SK-N-SH (cell line): ENCODE measurements around the gene GJA3. TPM values are rescaled to one million over a fixed set of nuclear protein-coding genes. Genes with fewer than 3 reads are reported as not detected.

ENCODE experiments used
- CTCF ChIA-PET: fragments of 300-600, 350-600 bp; formaldehyde crosslinking; extraction: SDS; loops from one replicate; lab custom pipeline; 2021; lab: Yijun Ruan, JAX
- POLR2A ChIA-PET: fragments of 350-600 bp; sonication (Branson Sonifier 250); formaldehyde crosslinking; extraction: SDS; loops from one replicate; lab custom pipeline; 2020; ENCODE audit warnings: antibody characterized with exemption, inconsistent platforms; lab: Yijun Ruan, JAX
- DNase-seq: peaks from one replicate; pipeline ENCODE4 v3.0.0; 2012
- H2AFZ ChIP-seq: fragments of 200-600 bp; sonication (generic); 2 replicates; pipeline ENCODE4 v1.8.1; 2016; ENCODE audit warnings: antibody characterized with exemption, mild to moderate bottlenecking, low read depth
- H3F3A ChIP-seq: fragments of 200-600 bp; sonication (generic); replicated peaks from 2 replicates; pipeline ENCODE3; 2016; ENCODE audit warnings: antibody characterized with exemption, mild to moderate bottlenecking; ENCODE audit not compliant: insufficient read depth
- H3K27ac ChIP-seq, 2 experiments: fragments of 200-500 bp in 1 of 2; fragments of 200-600 bp in 1 of 2; sonication (Bioruptor generic) in 1 of 2; sonication (generic), shearing (Covaris generic) in 1 of 2; 2 replicates each; pipeline versions ENCODE4 v1.5.1 to v1.6.1; 2014 to 2016; ENCODE audit warnings: low read depth in 2 of 2, inconsistent platforms in 1 of 2, low read length in 1 of 2, mild to moderate bottlenecking in 1 of 2, mixed read lengths in 1 of 2
- H3K27me3 ChIP-seq: fragments of 200-600 bp; sonication (generic), shearing (Covaris generic); 2 replicates; pipeline ENCODE4 v1.6.1; 2016; ENCODE audit warnings: mixed run types; ENCODE audit not compliant: insufficient read depth
- H3K36me3 ChIP-seq, 2 experiments: fragments of 200-500 bp in 1 of 2; fragments of 200-600 bp in 1 of 2; sonication (Bioruptor generic) in 1 of 2; sonication (generic) in 1 of 2; replicated peaks in 1 of 2; 2 replicates each; pipeline versions ENCODE3 to v1.5.1; 2014 to 2016; ENCODE audit warnings: low read length in 1 of 2, mild to moderate bottlenecking in 1 of 2; ENCODE audit not compliant: insufficient read depth in 2 of 2, control insufficient read depth in 1 of 2
- H3K4me1 ChIP-seq, 2 experiments: fragments of 200-500 bp in 1 of 2; fragments of 200-600 bp in 1 of 2; sonication (Bioruptor generic) in 1 of 2; sonication (generic), shearing (Covaris generic) in 1 of 2; 2 replicates each; pipeline versions ENCODE4 v1.5.1 to v1.6.1; 2014 to 2016; ENCODE audit warnings: low read depth in 1 of 2, low read length in 1 of 2, mixed run types in 1 of 2; ENCODE audit not compliant: insufficient read depth in 2 of 2, control insufficient read depth in 1 of 2
- H3K4me2 ChIP-seq: fragments of 200-600 bp; sonication (generic), shearing (Covaris generic); 2 replicates; pipeline ENCODE4 v1.6.1; 2017; ENCODE audit warnings: mixed run types
- H3K4me3 ChIP-seq, 2 experiments: fragments of 200-500 bp in 1 of 2; fragments of 200-600 bp in 1 of 2; sonication (Bioruptor generic) in 1 of 2; sonication (generic), shearing (Covaris generic) in 1 of 2; 2 replicates each; pipeline versions ENCODE4 v1.5.1 to v1.8.1; 2014 to 2016; ENCODE audit warnings: low read depth in 2 of 2, inconsistent platforms in 1 of 2, low read length in 1 of 2, mild to moderate bottlenecking in 1 of 2, mixed read lengths in 1 of 2, moderate library complexity in 1 of 2
- H3K79me2 ChIP-seq: fragments of 200-600 bp; sonication (generic); 2 replicates; pipeline ENCODE4 v1.8.1; 2017; ENCODE audit warnings: mild to moderate bottlenecking; ENCODE audit not compliant: insufficient read depth
- H3K9ac ChIP-seq: fragments of 200-600 bp; sonication (generic); 2 replicates; pipeline ENCODE4 v1.6.1; 2017; ENCODE audit warnings: mixed run types
- H3K9me2 ChIP-seq: fragments of 200-600 bp; sonication (generic); 2 replicates; pipeline ENCODE4 v1.6.1; 2017; ENCODE audit warnings: mixed run types
- H3K9me3 ChIP-seq: fragments of 200-600 bp; sonication (generic); 2 replicates; pipeline ENCODE4 v1.6.1; 2017; ENCODE audit warnings: mixed run types, mild to moderate bottlenecking, moderate library complexity
- H4K20me1 ChIP-seq: fragments of 200-600 bp; sonication (generic); 2 replicates; pipeline ENCODE4 v1.6.1; 2017; ENCODE audit warnings: mild to moderate bottlenecking, mixed run types; ENCODE audit not compliant: insufficient read depth
- EP300 ChIP-seq, 2 experiments: IDR thresholded peaks; 2 replicates each; pipeline versions ENCODE4 v1.4.0 to v1.6.1; 2012; ENCODE audit warnings: borderline replicate concordance in 1 of 2, low read depth in 1 of 2, low read length in 1 of 2
- EZH2phosphoT487 ChIP-seq: fragments of 200-600 bp; sonication (generic); IDR thresholded peaks from 2 replicates; pipeline ENCODE4 v1.6.1; 2017; ENCODE audit warnings: low read depth, mixed run types, mild to moderate bottlenecking, antibody characterized with exemption, moderate library complexity, borderline replicate concordance
- MEF2A ChIP-seq: IDR thresholded peaks from 2 replicates; pipeline ENCODE4 v1.4.0; 2012; ENCODE audit warnings: low read depth, borderline replicate concordance
- NFIC ChIP-seq: IDR thresholded peaks from 2 replicates; pipeline ENCODE4 v1.4.0; 2012; ENCODE audit warnings: borderline replicate concordance
- POLR2AphosphoS5 ChIP-seq: IDR thresholded peaks from 2 replicates; pipeline ENCODE4 v1.6.1; 2012; ENCODE audit warnings: low read depth, low read length
- RCOR1 ChIP-seq: fragments of 150-350 bp; IDR thresholded peaks from 2 replicates; pipeline ENCODE4 v1.6.1; 2017; ENCODE audit warnings: antibody characterized with exemption, low read length
- RFX5 ChIP-seq: IDR thresholded peaks from 2 replicates; pipeline ENCODE4 v1.6.1; 2012; ENCODE audit warnings: mild to moderate bottlenecking, improper control_type of control experiment, low read length
- RXRA ChIP-seq: IDR thresholded peaks from 2 replicates; pipeline ENCODE4 v1.4.0; 2012; ENCODE audit warnings: low read depth, mild to moderate bottlenecking, borderline replicate concordance
- YY1 ChIP-seq: IDR thresholded peaks from 2 replicates; pipeline ENCODE4 v1.4.0; 2012; ENCODE audit warnings: low read depth, mild to moderate bottlenecking
- WGBS: methylation state at CpG from one replicate; pipeline ENCODE4 v1.1.6; 2017; ENCODE audit warnings: low lambda C conversion rate; 5-methylcytosine and 5-hydroxymethylcytosine counted together
- polyA plus RNA-seq, 3 experiments: library from polyadenylated mRNA; depleted of rRNA; stranded (reverse); fragments of >200 nt; gene quantifications; 2 replicates each; pipeline ENCODE4 v1.2.3, GENCODE V29; 2012
- TF ChIP-seq, protein P1 (sequence below): fragments of 150-350 bp; IDR thresholded peaks from 2 replicates; pipeline ENCODE4 v1.6.1; 2016; ENCODE audit warnings: mild to moderate bottlenecking, low read depth, low read length
- TF ChIP-seq, protein P2 (sequence below): IDR thresholded peaks from 2 replicates; pipeline ENCODE4 v1.4.0; 2012; ENCODE audit warnings: low read depth, borderline replicate concordance
- TF ChIP-seq, protein P3 (sequence below): IDR thresholded peaks from 2 replicates; pipeline ENCODE4 v1.4.0; 2012; ENCODE audit warnings: low read depth

Gene GJA3
- polyA plus RNA-seq, 1 of the 3 experiments (the other 2 are of a cell fraction): not detected

DNA sequence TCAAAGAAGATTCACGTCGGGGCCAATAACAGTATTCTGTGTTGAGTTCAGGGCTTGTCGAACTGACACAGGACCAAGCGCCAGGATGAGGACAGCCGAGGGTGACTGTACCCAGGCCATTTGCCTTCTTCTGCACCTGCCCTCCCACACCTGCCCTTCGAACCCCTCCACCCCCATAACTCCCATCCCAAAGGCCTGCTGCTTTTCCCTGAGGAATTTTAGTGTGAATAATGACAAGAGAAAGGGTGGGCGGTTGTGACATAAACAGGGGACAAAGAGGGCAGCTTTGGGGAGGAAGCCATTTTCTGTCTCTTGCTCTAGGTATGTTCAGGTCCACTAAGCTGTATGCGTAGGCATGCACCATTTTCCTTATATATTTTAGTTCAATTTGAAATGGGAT is 26.1 kb downstream of the GJA3 start (continued):
- TF ChIP-seq, protein P1, sequence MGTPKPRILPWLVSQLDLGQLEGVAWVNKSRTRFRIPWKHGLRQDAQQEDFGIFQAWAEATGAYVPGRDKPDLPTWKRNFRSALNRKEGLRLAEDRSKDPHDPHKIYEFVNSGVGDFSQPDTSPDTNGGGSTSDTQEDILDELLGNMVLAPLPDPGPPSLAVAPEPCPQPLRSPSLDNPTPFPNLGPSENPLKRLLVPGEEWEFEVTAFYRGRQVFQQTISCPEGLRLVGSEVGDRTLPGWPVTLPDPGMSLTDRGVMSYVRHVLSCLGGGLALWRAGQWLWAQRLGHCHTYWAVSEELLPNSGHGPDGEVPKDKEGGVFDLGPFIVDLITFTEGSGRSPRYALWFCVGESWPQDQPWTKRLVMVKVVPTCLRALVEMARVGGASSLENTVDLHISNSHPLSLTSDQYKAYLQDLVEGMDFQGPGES: no peak
- TF ChIP-seq EZH2phosphoT487: no peak
- TF ChIP-seq YY1: no peak
- TF ChIP-seq NFIC: no peak
- no peak for TF ChIP-seq RXRA

DNA sequence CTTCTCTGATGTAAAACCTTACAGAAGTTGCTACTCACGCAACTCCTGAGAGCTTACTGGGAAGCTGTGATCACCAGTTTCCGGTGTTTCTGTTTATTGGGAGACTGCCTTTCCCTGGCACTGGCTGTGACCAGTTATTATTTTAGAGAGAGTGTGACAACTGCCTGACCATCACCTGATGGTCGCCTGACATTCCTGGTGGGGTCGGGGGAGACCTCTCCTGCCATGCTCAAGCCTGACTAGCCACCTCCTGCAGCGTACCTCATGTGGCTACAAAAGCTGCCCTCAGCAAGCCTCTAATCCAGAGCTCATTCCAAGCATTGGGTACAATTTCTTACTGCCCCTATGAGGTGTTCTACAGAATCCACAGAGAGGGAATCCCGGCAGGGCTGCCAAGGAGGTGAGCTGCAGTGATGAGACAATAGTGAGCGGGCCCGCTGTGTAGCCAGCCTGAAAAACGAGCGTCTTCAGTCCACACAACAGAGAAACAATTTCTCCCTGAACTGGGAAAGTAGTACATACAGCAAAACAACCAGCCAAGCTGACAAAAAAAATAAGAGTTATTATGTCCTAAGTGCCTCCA is 28.7 kb downstream of the GJA3 start:
- no peaks in the 10 kb centered on the region for H3F3A ChIP-seq
- 55% methylated on average over 10 of the region's 10 CpGs for WGBS
- no peak for DNase-seq
- no peak for TF ChIP-seq EZH2phosphoT487
- no peak for TF ChIP-seq EP300 (IDR thresholded peaks at IDR 0.05; ENCODE audit: borderline replicate concordance in 1 of 2, low read depth in 1 of 2, low read length in 1 of 2)
- TF ChIP-seq, protein P2, sequence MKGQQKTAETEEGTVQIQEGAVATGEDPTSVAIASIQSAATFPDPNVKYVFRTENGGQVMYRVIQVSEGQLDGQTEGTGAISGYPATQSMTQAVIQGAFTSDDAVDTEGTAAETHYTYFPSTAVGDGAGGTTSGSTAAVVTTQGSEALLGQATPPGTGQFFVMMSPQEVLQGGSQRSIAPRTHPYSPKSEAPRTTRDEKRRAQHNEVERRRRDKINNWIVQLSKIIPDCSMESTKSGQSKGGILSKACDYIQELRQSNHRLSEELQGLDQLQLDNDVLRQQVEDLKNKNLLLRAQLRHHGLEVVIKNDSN: no peak
- no peak for TF ChIP-seq RCOR1
- TF ChIP-seq, protein P3, sequence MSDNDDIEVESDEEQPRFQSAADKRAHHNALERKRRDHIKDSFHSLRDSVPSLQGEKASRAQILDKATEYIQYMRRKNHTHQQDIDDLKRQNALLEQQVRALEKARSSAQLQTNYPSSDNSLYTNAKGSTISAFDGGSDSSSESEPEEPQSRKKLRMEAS: no peak
- TF ChIP-seq RFX5: no peak
- no peak for TF ChIP-seq MEF2A
- TF ChIP-seq POLR2AphosphoS5: no peak
- no peaks in the 10 kb centered on the region for H3K9me3 ChIP-seq
- no peaks in the 10 kb centered on the region for H3K9me2 ChIP-seq
- no peak overlapping the region for H2AFZ ChIP-seq
- peaks cover 52% of the 10 kb centered on the region for H3K27me3 ChIP-seq
- ChIA-PET CTCF (interaction anchor here (1.2 kb wide), 2 partner anchors 10 to 13 kb away, joined by 3 read pairs; no protein-coding TSS in a partner anchor), POLR2A (interaction anchor here (0.6 kb wide), 1 partner anchor 628 kb away, joined by 3 read pairs; no protein-coding TSS in a partner anchor)
- no peaks in the 10 kb centered on the region for H3K79me2 ChIP-seq
- no peak overlapping the region for H3K4me3 ChIP-seq
- peaks cover 0 to 6% of the 10 kb centered on the region in 2 experiments; a peak in 1 of 4 replicates for H3K4me1 ChIP-seq
- H3K4me2 ChIP-seq: no peak overlapping the region
- no peak overlapping the region for H3K27ac ChIP-seq
- H3K9ac ChIP-seq: no peak overlapping the region
- no peaks in the 10 kb centered on the region for H3K36me3 ChIP-seq
- H4K20me1 ChIP-seq: no peaks in the 10 kb centered on the region
